Prostate gland (tissue), 2 donors: ENCODE data around the gene RAD51B.

ENCODE experiments used
- CTCF ChIP-seq, 4 experiments: fragments of 200-600 bp in 2 of 4; fragments of 450-650 bp in 2 of 4; sonication (generic) in 2 of 4; IDR thresholded peaks; 1 replicate in 3 of 4; 2 replicates in 1 of 4; pipeline ENCODE4 v1.5.1; 2016 to 2019; ENCODE audit warnings: antibody characterized with exemption in 4 of 4, mild to moderate bottlenecking in 2 of 4, moderate library complexity in 2 of 4
- POLR2AphosphoS5 ChIP-seq: sonication (generic); formaldehyde crosslinking; IDR thresholded peaks from one replicate; pipeline ENCODE4 v1.6.1; 2017; ENCODE audit warnings: antibody characterized with exemption

GRCh38 chr14:68528040-68528687 is 708.6 kb downstream of the RAD51B start:
- no peak for TF ChIP-seq CTCF (IDR thresholded peaks at IDR 0.05)
- TF ChIP-seq POLR2AphosphoS5, result peak; percentile 66
